ENCODE results near the gene IGSF1. TPM values are rescaled to one million over a fixed set of nuclear protein-coding genes. Genes with fewer than 3 reads are reported as not detected.

The IGSF1 gene
- total RNA-seq, 4 donors from 2014 or later = 1.2 to 4.3 (median 3.0) TPM

DNA sequence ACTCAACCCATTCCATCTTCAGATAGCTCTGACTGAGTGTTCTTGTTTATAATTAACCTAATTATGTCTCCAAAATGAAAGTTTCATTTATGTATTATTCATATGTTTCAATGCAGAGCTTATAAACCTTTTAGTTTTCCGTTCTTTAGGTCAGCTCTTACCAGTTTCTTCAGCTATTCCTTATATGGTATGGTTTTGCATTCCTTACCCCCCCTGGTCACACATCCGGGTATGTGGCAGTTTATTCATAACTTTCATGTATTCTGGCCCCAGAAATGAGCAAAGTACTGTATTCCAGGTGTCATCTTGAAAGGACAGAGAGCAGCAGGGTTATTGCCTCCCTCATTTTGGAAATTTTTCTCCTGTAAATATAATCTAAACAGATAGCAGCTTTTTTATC lies 16.8 kb upstream of the IGSF1 start:
- Histone ChIP-seq H3K27ac (replicated peaks in 1 of 4) (no peak overlapping the region), H3K4me1 (no peaks in the 10 kb centered on the region), H3K9me3 (no peaks in the 10 kb centered on the region), H3K27me3 (peaks cover 0 to 8% (median 0%) of the 10 kb centered on the region in 4 donors), H3K36me3 (no peaks in the 10 kb centered on the region), H3K4me3 (no peak overlapping the region)
- DNase-seq (ENCODE audit: extremely low spot score) = no peak
- intact Hi-C loops (cut with DNase I) = no loop called here
- 30% methylated on average over 2 of the region's 2 CpGs for WGBS
- TF ChIP-seq POLR2AphosphoS5 (IDR thresholded peaks at IDR 0.05) (no peak), EP300 (IDR thresholded peaks at IDR 0.05) (no peak)
- TF ChIP-seq, protein P1, sequence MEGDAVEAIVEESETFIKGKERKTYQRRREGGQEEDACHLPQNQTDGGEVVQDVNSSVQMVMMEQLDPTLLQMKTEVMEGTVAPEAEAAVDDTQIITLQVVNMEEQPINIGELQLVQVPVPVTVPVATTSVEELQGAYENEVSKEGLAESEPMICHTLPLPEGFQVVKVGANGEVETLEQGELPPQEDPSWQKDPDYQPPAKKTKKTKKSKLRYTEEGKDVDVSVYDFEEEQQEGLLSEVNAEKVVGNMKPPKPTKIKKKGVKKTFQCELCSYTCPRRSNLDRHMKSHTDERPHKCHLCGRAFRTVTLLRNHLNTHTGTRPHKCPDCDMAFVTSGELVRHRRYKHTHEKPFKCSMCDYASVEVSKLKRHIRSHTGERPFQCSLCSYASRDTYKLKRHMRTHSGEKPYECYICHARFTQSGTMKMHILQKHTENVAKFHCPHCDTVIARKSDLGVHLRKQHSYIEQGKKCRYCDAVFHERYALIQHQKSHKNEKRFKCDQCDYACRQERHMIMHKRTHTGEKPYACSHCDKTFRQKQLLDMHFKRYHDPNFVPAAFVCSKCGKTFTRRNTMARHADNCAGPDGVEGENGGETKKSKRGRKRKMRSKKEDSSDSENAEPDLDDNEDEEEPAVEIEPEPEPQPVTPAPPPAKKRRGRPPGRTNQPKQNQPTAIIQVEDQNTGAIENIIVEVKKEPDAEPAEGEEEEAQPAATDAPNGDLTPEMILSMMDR (IDR thresholded peaks at IDR 0.05) = no peak

DNA sequence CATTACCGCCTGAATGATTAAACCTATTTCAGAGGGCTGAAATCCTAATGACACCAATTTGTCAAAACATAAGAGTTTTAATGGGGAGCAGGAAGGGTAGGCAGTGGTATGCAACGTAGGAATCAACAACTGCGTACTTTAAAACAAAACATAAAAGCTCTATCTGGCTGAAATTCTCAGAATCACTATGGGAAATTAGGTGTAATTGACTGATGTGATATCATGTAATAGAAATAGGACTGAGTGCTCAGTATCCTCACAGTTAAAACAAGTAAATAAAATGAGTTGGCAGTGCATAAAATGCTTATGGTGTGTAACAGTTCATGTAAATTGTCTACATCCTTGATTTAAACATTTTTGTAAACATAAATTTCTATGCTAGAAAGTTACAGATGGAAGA lies 13.6 kb upstream of the IGSF1 start:
- WGBS = 66% methylated on average over 3 of the region's 3 CpGs
- Histone ChIP-seq H3K4me3 (no peak overlapping the region), H3K27me3 (peaks cover 0 to 8% (median 0%) of the 10 kb centered on the region in 4 donors), H3K27ac (replicated peaks in 1 of 4) (no peak overlapping the region), H3K36me3 (no peaks in the 10 kb centered on the region), H3K9me3 (no peaks in the 10 kb centered on the region), H3K4me1 (no peaks in the 10 kb centered on the region)
- no peak for DNase-seq (ENCODE audit: extremely low spot score)
- intact Hi-C loops (cut with DNase I) = no loop called here
- no peak for TF ChIP-seq POLR2AphosphoS5 (IDR thresholded peaks at IDR 0.05)
- no peak for TF ChIP-seq EP300 (IDR thresholded peaks at IDR 0.05)
- TF ChIP-seq, protein P1 (IDR thresholded peaks at IDR 0.05) = no peak
- TF ChIP-seq POLR2A (IDR thresholded peaks at IDR 0.05; ENCODE audit: low read depth) = no peak

DNA sequence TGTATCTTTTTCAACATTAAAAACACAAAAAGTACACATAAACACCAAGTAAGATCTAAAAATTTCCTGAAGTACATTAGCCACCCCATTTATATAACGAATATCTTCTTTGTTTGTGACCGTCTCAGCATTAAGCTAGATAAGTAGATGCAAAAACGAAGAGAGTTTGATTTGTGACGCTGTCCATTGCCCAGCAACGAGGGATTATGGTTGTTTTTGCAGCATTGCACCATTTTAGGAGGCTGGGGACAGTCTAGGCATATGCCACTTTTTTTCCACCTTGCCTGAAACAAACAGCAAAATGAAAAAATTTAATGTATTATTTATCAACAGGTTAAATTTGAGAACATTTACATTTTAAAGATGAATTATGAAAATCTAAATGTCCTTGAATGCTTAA lies 12.0 kb upstream of the IGSF1 start:
- TF ChIP-seq, protein P1 (IDR thresholded peaks at IDR 0.05) = no peak
- no peak for TF ChIP-seq POLR2A (IDR thresholded peaks at IDR 0.05; ENCODE audit: low read depth)
- no peak for TF ChIP-seq EP300 (IDR thresholded peaks at IDR 0.05)
- no peak for TF ChIP-seq POLR2AphosphoS5 (IDR thresholded peaks at IDR 0.05)
- Histone ChIP-seq H3K27me3 (peaks cover 0 to 8% (median 0%) of the 10 kb centered on the region in 4 donors), H3K4me1 (no peaks in the 10 kb centered on the region), H3K36me3 (no peaks in the 10 kb centered on the region), H3K4me3 (no peak overlapping the region), H3K9me3 (no peaks in the 10 kb centered on the region), H3K27ac (replicated peaks in 1 of 4) (no peak overlapping the region)
- WGBS = 50% methylated on average over 5 of the region's 5 CpGs
- intact Hi-C loops (cut with DNase I) = no loop called here
- no peak for DNase-seq (ENCODE audit: extremely low spot score)

DNA sequence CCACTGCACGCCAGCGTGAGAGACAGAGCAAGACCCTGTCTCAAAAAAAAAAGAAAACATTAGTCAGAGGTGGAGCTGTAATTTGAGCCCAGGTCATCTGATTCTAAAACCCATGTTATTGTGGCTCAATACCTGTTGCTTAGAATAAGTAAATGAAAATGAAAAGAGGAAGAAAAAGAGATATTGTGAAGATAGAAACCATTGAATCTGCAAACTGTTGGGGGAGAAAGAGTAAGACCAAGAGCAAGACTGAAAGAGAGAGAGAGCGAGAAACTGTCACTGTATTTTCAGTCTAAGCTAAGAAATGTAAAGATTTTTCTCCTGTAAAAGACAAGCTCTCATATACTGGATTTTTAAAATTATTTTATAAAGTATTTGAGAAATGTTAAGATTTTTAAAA lies 9.7 kb upstream of the IGSF1 start:
- Histone ChIP-seq H3K4me1 (no peaks in the 10 kb centered on the region), H3K36me3 (no peaks in the 10 kb centered on the region), H3K9me3 (no peaks in the 10 kb centered on the region), H3K27me3 (peaks cover 0 to 8% (median 0%) of the 10 kb centered on the region in 4 donors), H3K4me3 (no peak overlapping the region), H3K27ac (replicated peaks in 1 of 4) (no peak overlapping the region)
- WGBS = 69% methylated on average over 3 of the region's 3 CpGs
- TF ChIP-seq POLR2A (IDR thresholded peaks at IDR 0.05; ENCODE audit: low read depth) (no peak), POLR2AphosphoS5 (IDR thresholded peaks at IDR 0.05) (no peak), EP300 (IDR thresholded peaks at IDR 0.05) (no peak)
- TF ChIP-seq, protein P1 (IDR thresholded peaks at IDR 0.05) = no peak
- intact Hi-C loops (cut with DNase I) = no loop called here
- DNase-seq (ENCODE audit: extremely low spot score) = no peak

DNA sequence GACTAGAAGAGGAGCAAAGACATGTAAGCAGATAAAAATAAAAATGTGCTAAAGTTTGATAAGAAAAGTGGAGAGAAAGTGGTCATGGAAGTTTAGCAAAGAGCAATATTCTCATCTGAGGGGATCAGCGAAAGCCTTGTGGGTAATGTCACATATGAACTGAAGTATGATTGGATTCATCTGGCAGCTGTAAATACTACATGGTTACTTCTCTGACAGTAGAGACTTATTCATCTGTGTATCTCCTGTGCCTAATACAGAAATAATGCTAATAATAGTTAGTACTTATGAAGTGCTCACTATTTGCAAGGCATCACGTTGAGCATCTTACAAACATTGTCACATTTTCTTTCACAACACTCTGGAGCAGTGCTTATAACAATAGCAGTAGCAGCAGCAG lies 8.9 kb upstream of the IGSF1 start:
- Histone ChIP-seq H3K27ac (replicated peaks in 1 of 4) (no peak overlapping the region), H3K9me3 (no peaks in the 10 kb centered on the region), H3K36me3 (no peaks in the 10 kb centered on the region), H3K4me1 (no peaks in the 10 kb centered on the region), H3K27me3 (peaks cover 0 to 8% (median 0%) of the 10 kb centered on the region in 4 donors), H3K4me3 (no peak overlapping the region)
- WGBS = 57% methylated on average over 2 of the region's 2 CpGs
- TF ChIP-seq POLR2A (IDR thresholded peaks at IDR 0.05; ENCODE audit: low read depth) (no peak), EP300 (IDR thresholded peaks at IDR 0.05) (no peak), POLR2AphosphoS5 (IDR thresholded peaks at IDR 0.05) (no peak)
- TF ChIP-seq, protein P1 (IDR thresholded peaks at IDR 0.05) = no peak
- intact Hi-C loops (cut with DNase I) = no loop called here
- no peak for DNase-seq (ENCODE audit: extremely low spot score)

Data from esophagus muscularis mucosa (tissue), 4 donors.